GM10266 (cell line): ENCODE measurements around the gene SLC39A6.
"Not testable (repeated sequence)": the region's sequence is repeated elsewhere in the genome, so short reads cannot be mapped to it uniquely, and the experiment has no call there.

Experiments
- DNase-seq: peaks from one replicate; pipeline ENCODE4 v3.0.0; 2012; ENCODE audit errors: extremely low spot score
- CTCF ChIP-seq: IDR thresholded peaks from 2 replicates; pipeline ENCODE4 v1.5.1; 2012; ENCODE audit warnings: mild to moderate bottlenecking, low read depth; ENCODE audit not compliant: control insufficient read depth, insufficient read depth; ENCODE audit errors: missing control alignments

Gene SLC39A6

GRCh38 chr18:36129300-36130038 lies at the start of gene SLC39A6, which contains the start of gene ELP2:
Gene SLC39A6 (minus strand): TSS chr18:36129340. CDS start chr18:36127007, 2,333 bp downstream.
Gene ELP2 (plus strand): TSS chr18:36129899. CDS start chr18:36129934, 35 bp downstream.
- TF ChIP-seq CTCF, result no peak

GRCh38 chr18:36177913-36178312 lies 48.8 kb upstream of the SLC39A6 start:
- no peak for DNase-seq
- TF ChIP-seq CTCF, result no peak

More at GRCh38 chr18:36129300-36130038, at the start of gene SLC39A6, which contains the start of gene ELP2:
- peak; percentile 94 for DNase-seq

GRCh38 chr18:36176711-36177110 lies 47.6 kb upstream of the SLC39A6 start:
- no peak for TF ChIP-seq CTCF
- no peak for DNase-seq

GRCh38 chr18:36176177-36176584 lies 47.0 kb upstream of the SLC39A6 start:
- no peak for DNase-seq
- no peak for TF ChIP-seq CTCF

- no peak for DNase-seq
- no peak for TF ChIP-seq CTCF
Observed at GRCh38 chr18:36175481-36175880, 46.3 kb upstream of the SLC39A6 start.

GRCh38 chr18:36169938-36170337 lies 40.8 kb upstream of the SLC39A6 start:
- DNase-seq, result no peak
- TF ChIP-seq CTCF, result no peak

- DNase-seq, result not testable (repeated sequence)
Observed at GRCh38 chr18:36168296-36168695, 39.2 kb upstream of the SLC39A6 start.
